B cell (primary cell): ENCODE data around the gene STXBP6. TPM values are rescaled to one million over a fixed set of nuclear protein-coding genes. Genes with fewer than 3 reads are reported as not detected.

Experiments
- ATAC-seq: fragments of 200-7000 bp; cut with Tn5 transposase; one replicate; pipeline ENCODE4 v1.10.0; 2021; ENCODE audit warnings: low read depth, mild to moderate bottlenecking, moderate number of reproducible peaks, moderate library complexity
- CTCF ChIA-PET: fragments of 350-600 bp; sonication (Branson Sonifier 250); formaldehyde crosslinking; loops from one replicate; lab custom pipeline; 2021; ENCODE audit warnings: antibody characterized with exemption, inconsistent platforms; lab: Charles Lee
- POLR2A ChIA-PET: fragments of 350-600 bp; sonication (Branson Sonifier 250); formaldehyde crosslinking; loops from one replicate; lab custom pipeline; 2021; ENCODE audit warnings: antibody characterized with exemption; lab: Charles Lee
- DNase-seq: peaks from one replicate; pipeline ENCODE4 v3.0.0; 2013
- H2AFZ ChIP-seq: 2 replicates; pipeline ENCODE4 v1.6.1; 2012; ENCODE audit warnings: mild to moderate bottlenecking, low read depth, low read length; ENCODE audit not compliant: insufficient read depth, poor library complexity, severe bottlenecking
- H3K27ac ChIP-seq, 2 donors: 1 replicate in 1 of 2; 2 replicates in 1 of 2; pipeline ENCODE4 v1.5.1; 2012 to 2013; ENCODE audit warnings: low read length in 2 of 2, mild to moderate bottlenecking in 2 of 2, moderate library complexity in 1 of 2
- H3K27me3 ChIP-seq, 4 experiments: fragments of 200-600 bp in 1 of 4; sonication (generic) in 1 of 4; replicated peaks in 1 of 4; 1 replicate in 2 of 4; 2 replicates in 2 of 4; pipeline versions ENCODE4 v1.6.1 to v1.7.0; 2013 to 2016; ENCODE audit warnings: low read length in 3 of 4, mild to moderate bottlenecking in 2 of 4, mixed read lengths in 1 of 4, moderate library complexity in 1 of 4; ENCODE audit not compliant: insufficient read depth in 4 of 4, control insufficient read depth in 3 of 4; ENCODE audit errors: control extremely low read depth in 1 of 4
- H3K36me3 ChIP-seq, 2 experiments: replicated peaks in 1 of 2; 1 replicate in 1 of 2; 2 replicates in 1 of 2; pipeline versions ENCODE4 v1.6.1 to v1.7.1; 2013; ENCODE audit warnings: low read length in 1 of 2; ENCODE audit not compliant: insufficient read depth in 2 of 2, control insufficient read depth in 1 of 2; ENCODE audit errors: control extremely low read depth in 1 of 2, extremely low read depth in 1 of 2
- H3K4me1 ChIP-seq, 2 donors: fragments of 200-600 bp in 1 of 2; sonication (generic) in 1 of 2; 1 replicate in 1 of 2; 2 replicates in 1 of 2; pipeline versions ENCODE4 v1.5.1 to v1.6.1; 2013 to 2017; ENCODE audit warnings: low read length in 2 of 2; ENCODE audit not compliant: control insufficient read depth in 2 of 2, insufficient read depth in 2 of 2
- H3K4me2 ChIP-seq: replicated peaks from 2 replicates; pipeline ENCODE3; 2012; ENCODE audit warnings: mild to moderate bottlenecking, low read depth, low read length; ENCODE audit not compliant: poor library complexity, severe bottlenecking
- H3K4me3 ChIP-seq, 5 experiments: fragments of 200-600 bp in 1 of 5; sonication (generic) in 1 of 5; 1 replicate in 3 of 5; 2 replicates in 2 of 5; pipeline versions ENCODE4 v1.5.1 to v1.7.0; 2011 to 2016; ENCODE audit warnings: low read length in 4 of 5, mild to moderate bottlenecking in 4 of 5, low read depth in 2 of 5, control low read depth in 1 of 5, moderate library complexity in 1 of 5; ENCODE audit not compliant: insufficient read depth in 1 of 5; ENCODE audit errors: control extremely low read depth in 1 of 5, extremely low read depth in 1 of 5
- H3K79me2 ChIP-seq: fragments of 200-600 bp; sonication (generic); one replicate; pipeline ENCODE4 v1.6.0; 2016; ENCODE audit warnings: low read length; ENCODE audit not compliant: control insufficient read depth, insufficient read depth
- H3K9ac ChIP-seq: fragments of 200-600 bp; sonication (generic); 2 replicates; pipeline ENCODE4 v1.6.1; 2017; ENCODE audit warnings: mild to moderate bottlenecking, low read length, moderate library complexity
- H3K9me3 ChIP-seq, 3 donors: one replicate each; pipeline versions ENCODE4 v1.6.1 to v1.7.1; 2013; ENCODE audit warnings: low read length in 2 of 3; ENCODE audit not compliant: control insufficient read depth in 2 of 3, insufficient read depth in 1 of 3; ENCODE audit errors: control extremely low read depth in 1 of 3
- H4K20me1 ChIP-seq: 2 replicates; pipeline ENCODE4 v1.6.0; 2012; ENCODE audit warnings: mild to moderate bottlenecking, low read length; ENCODE audit not compliant: insufficient read depth, control insufficient read depth, poor library complexity, severe bottlenecking
- H3K27ac Mint-ChIP-seq: one replicate; pipeline ENCODE4 v1.8.0; 2021; ENCODE audit warnings: mixed read lengths
- H3K27me3 Mint-ChIP-seq: one replicate; pipeline ENCODE4 v1.8.0; 2021; ENCODE audit warnings: mixed read lengths
- H3K4me1 Mint-ChIP-seq: one replicate; pipeline ENCODE4 v1.8.0; 2021; ENCODE audit warnings: mixed read lengths
- H3K4me3 Mint-ChIP-seq: one replicate; pipeline ENCODE4 v1.8.0; 2021; ENCODE audit warnings: mixed read lengths
- H3K9me3 Mint-ChIP-seq: one replicate; pipeline ENCODE4 v1.8.0; 2022; ENCODE audit warnings: mixed read lengths; ENCODE audit not compliant: insufficient read depth
- CTCF ChIP-seq: fragments of 200-600 bp; IDR thresholded peaks from one replicate; pipeline ENCODE4 v1.8.0; 2022; ENCODE audit warnings: antibody characterized with exemption, mild to moderate bottlenecking
- EZH2 ChIP-seq: IDR thresholded peaks from 2 replicates; pipeline ENCODE4 v1.6.1; 2012; ENCODE audit warnings: borderline replicate concordance, low read depth, mild to moderate bottlenecking, moderate library complexity, low read length; ENCODE audit not compliant: insufficient read depth, poor library complexity, severe bottlenecking
- WGBS: methylation state at CpG from one replicate; pipeline ENCODE4 v1.1.5; 2013; ENCODE audit warnings: missing lambda C conversion rate; ENCODE audit not compliant: insufficient coverage; 5-methylcytosine and 5-hydroxymethylcytosine counted together
- intact Hi-C: fragments of 100-400 bp; cut with micrococcal nuclease; formaldehyde crosslinking; loops from one replicate; pipeline ENCODE4 v1.10.0; 2022
- polyA plus RNA-seq: library from polyadenylated mRNA; depleted of rRNA; stranded (reverse); fragments of >200 nt; gene quantifications from 2 replicates; pipeline ENCODE4 v1.2.3, GENCODE V29; 2012
- total RNA-seq, 2 donors: library from RNA; stranded (reverse); fragments of 120-200 nt in 1 of 2; gene quantifications; 1 replicate in 1 of 2; 2 replicates in 1 of 2; pipeline versions ENCODE4 v1.2.3 to v1.2.4, GENCODE V29; 2013 to 2022

STXBP6 gene
- total and polyA plus RNA-seq, 2 donors (not counting 1 experiment from before 2014, with no cell fraction given), result 0.01 TPM; not detected in 1

- no peaks in the 10 kb centered on the region for H3K4me1 Mint-ChIP-seq
- Histone ChIP-seq H2AFZ (no peak overlapping the region), H3K27me3 (no peaks in the 10 kb centered on the region), H3K4me1 (no peaks in the 10 kb centered on the region), H3K9ac (no peak overlapping the region), H3K4me3 (no peak overlapping the region), H4K20me1 (no peaks in the 10 kb centered on the region), H3K9me3 (no peaks in the 10 kb centered on the region), H3K79me2 (no peaks in the 10 kb centered on the region), H3K36me3 (no peaks in the 10 kb centered on the region), H3K27ac (no peak overlapping the region), H3K4me2 (no peak overlapping the region)
- 76% methylated on average over 3 of the region's 5 CpGs for WGBS
- H3K9me3 Mint-ChIP-seq, result no peaks in the 10 kb centered on the region
- intact Hi-C loops, result no loop called here
- no peak overlapping the region for H3K4me3 Mint-ChIP-seq
- H3K27ac Mint-ChIP-seq, result no peak overlapping the region
- ChIA-PET POLR2A (no interaction called here), CTCF (no interaction called here)
- DNase-seq (no peak), ATAC-seq (no peak)
- H3K27me3 Mint-ChIP-seq, result peaks cover 2% of the 10 kb centered on the region
- TF ChIP-seq CTCF (no peak), EZH2 (no peak)
Observed at GRCh38 chr14:24992624-24993360, 57.2 kb downstream of the STXBP6 start.

- ChIA-PET CTCF (no interaction called here), POLR2A (no interaction called here)
- Histone ChIP-seq H3K4me3 (no peak overlapping the region), H3K36me3 (no peaks in the 10 kb centered on the region), H3K79me2 (no peaks in the 10 kb centered on the region), H3K9ac (no peak overlapping the region), H2AFZ (no peak overlapping the region), H3K4me1 (no peaks in the 10 kb centered on the region), H3K4me2 (no peak overlapping the region), H3K27ac (no peak overlapping the region), H3K9me3 (no peaks in the 10 kb centered on the region), H4K20me1 (no peaks in the 10 kb centered on the region), H3K27me3 (no peaks in the 10 kb centered on the region)
- no peak for DNase-seq
- ATAC-seq, result no peak
- no peak overlapping the region for H3K27ac Mint-ChIP-seq
- peaks cover 5% of the 10 kb centered on the region for H3K27me3 Mint-ChIP-seq
- 88% methylated on average over 5 of the region's 6 CpGs for WGBS
- no peaks in the 10 kb centered on the region for H3K9me3 Mint-ChIP-seq
- no peak for TF ChIP-seq CTCF
- TF ChIP-seq EZH2, result no peak
- no peaks in the 10 kb centered on the region for H3K4me1 Mint-ChIP-seq
- no peak overlapping the region for H3K4me3 Mint-ChIP-seq
- intact Hi-C loops, result no loop called here
Observed at GRCh38 chr14:24991821-24992220, 58.1 kb downstream of the STXBP6 start.
